ENCODE measurements around the gene MFN2. TPM values are rescaled to one million over a fixed set of nuclear protein-coding genes. Genes with fewer than 3 reads are reported as not detected.
"Not testable (repeated sequence)": the region's sequence is repeated elsewhere in the genome, so short reads cannot be mapped to it uniquely, and the experiment has no call there.

MFN2 gene
- total and polyA plus RNA-seq, 8 donors = 45.4 to 82.0 (median 52.0) TPM

- no peak for ATAC-seq
- Histone ChIP-seq H3K27me3 (no peaks in the 10 kb centered on the region), H3K9me3 (no peaks in the 10 kb centered on the region), H3K36me3 (peaks cover 0 to 78% of the 10 kb centered on the region in 2 donors), H3K27ac (no peak overlapping the region), H3K4me3 (no peak overlapping the region), H3K4me1 (peaks cover 0 to 10% of the 10 kb centered on the region in 2 donors)
- DNase-seq = no peak
- intact Hi-C loops (cut with DNase I) = no loop called here
- no peak for TF ChIP-seq CTCF (IDR thresholded peaks at IDR 0.05)
Observed at GRCh38 chr1:12029720-12030339, 49.6 kb downstream of the MFN2 start.

GRCh38 chr1:12031039-12031980 lies 51.1 kb downstream of the MFN2 start:
- H3K36me3 ChIP-seq = peaks cover 0 to 63% of the 10 kb centered on the region in 2 donors

GRCh38 chr1:12032161-12032621 lies 51.9 kb downstream of the MFN2 start:
- no peak overlapping the region for H3K4me3 ChIP-seq
- H3K4me1 ChIP-seq = peaks cover 0 to 17% of the 10 kb centered on the region in 2 donors
- intact Hi-C loops (cut with DNase I) = no loop called here
- DNase-seq (peak in 1 of 4 donors; percentile 61), ATAC-seq (peak; percentile 89)
- peaks cover 0 to 54% of the 10 kb centered on the region in 2 donors for H3K36me3 ChIP-seq
- no peaks in the 10 kb centered on the region for H3K9me3 ChIP-seq
- no peaks in the 10 kb centered on the region for H3K27me3 ChIP-seq
- H3K27ac ChIP-seq = peak overlapping the region; percentile 11 to 53
- no peak for TF ChIP-seq CTCF (IDR thresholded peaks at IDR 0.05)

More at GRCh38 chr1:12031039-12031980, 51.1 kb downstream of the MFN2 start:
- intact Hi-C loops (cut with DNase I) = no loop called here
- ATAC-seq = peak; percentile 75
- no peak for DNase-seq
- H3K27me3 ChIP-seq = no peaks in the 10 kb centered on the region
- H3K27ac ChIP-seq = peak overlapping the region in 1 of 2 donors; percentile 11
- peak; percentile 29 to 45 for TF ChIP-seq CTCF (IDR thresholded peaks at IDR 0.05)
- no peaks in the 10 kb centered on the region for H3K9me3 ChIP-seq
- peaks cover 0 to 17% of the 10 kb centered on the region in 2 donors for H3K4me1 ChIP-seq
- no peak overlapping the region for H3K4me3 ChIP-seq

GRCh38 chr1:12033441-12033840 lies 53.2 kb downstream of the MFN2 start:
- DNase-seq, H3K4me3 ChIP-seq: not testable (repeated sequence)

GRCh38 chr1:12034381-12034801 lies 54.1 kb downstream of the MFN2 start:
- intact Hi-C loops (cut with DNase I) = no loop called here
- no peaks in the 10 kb centered on the region for H3K9me3 ChIP-seq
- ATAC-seq (no peak), DNase-seq (no peak)
- no peaks in the 10 kb centered on the region for H3K27me3 ChIP-seq
- peak overlapping the region in 1 of 2 donors; percentile 25 for H3K27ac ChIP-seq
- H3K36me3 ChIP-seq = peaks cover 0 to 32% of the 10 kb centered on the region in 2 donors
- H3K4me1 ChIP-seq = peaks cover 0 to 17% of the 10 kb centered on the region in 2 donors
- no peak for TF ChIP-seq CTCF (IDR thresholded peaks at IDR 0.05)
- no peak overlapping the region for H3K4me3 ChIP-seq

More at GRCh38 chr1:12033441-12033840, 53.2 kb downstream of the MFN2 start:
- peaks cover 0 to 42% of the 10 kb centered on the region in 2 donors for H3K36me3 ChIP-seq
- peaks cover 0 to 17% of the 10 kb centered on the region in 2 donors for H3K4me1 ChIP-seq
- H3K27ac ChIP-seq; H3K27me3 ChIP-seq; H3K9me3 ChIP-seq; ATAC-seq; intact Hi-C loops (cut with DNase I): not testable (repeated sequence)
